Nephron progenitor cell (in vitro differentiated cells): ENCODE measurements around the gene GALNT10.

Source experiments
- DNase-seq: peaks from one replicate; pipeline ENCODE4 v3.0.0; 2021
- H3K27ac Mint-ChIP-seq: 2 replicates; pipeline ENCODE4 v1.8.0; 2021; ENCODE audit warnings: mild to moderate bottlenecking, moderate library complexity, mixed read lengths
- H3K27me3 Mint-ChIP-seq: 2 replicates; pipeline ENCODE4 v1.8.0; 2021; ENCODE audit warnings: mild to moderate bottlenecking, low read depth, mixed read lengths; ENCODE audit not compliant: poor library complexity
- H3K36me3 Mint-ChIP-seq: 2 replicates; pipeline ENCODE4 v1.8.0; 2021; ENCODE audit warnings: low read depth, mixed read lengths
- H3K4me1 Mint-ChIP-seq: 2 replicates; pipeline ENCODE4 v1.8.0; 2021; ENCODE audit warnings: mixed read lengths
- H3K4me3 Mint-ChIP-seq: 2 replicates; pipeline ENCODE4 v1.8.0; 2021; ENCODE audit warnings: mild to moderate bottlenecking, moderate library complexity, mixed read lengths
- H3K9me3 Mint-ChIP-seq: 2 replicates; pipeline ENCODE4 v1.8.0; 2021; ENCODE audit warnings: mild to moderate bottlenecking, moderate library complexity, mixed read lengths
- CTCF ChIP-seq: fragments of 200-600 bp; sonication (generic); IDR thresholded peaks from 2 replicates; pipeline ENCODE4 v1.5.0; 2021; ENCODE audit warnings: antibody characterized with exemption

GALNT10 gene

GRCh38 chr5:154203798-154204578 is 13.5 kb downstream of the GALNT10 start:
- H3K9me3 Mint-ChIP-seq: peaks cover 7% of the 10 kb centered on the region
- TF ChIP-seq CTCF: no peak
- H3K27ac Mint-ChIP-seq: no peak overlapping the region

DNA sequence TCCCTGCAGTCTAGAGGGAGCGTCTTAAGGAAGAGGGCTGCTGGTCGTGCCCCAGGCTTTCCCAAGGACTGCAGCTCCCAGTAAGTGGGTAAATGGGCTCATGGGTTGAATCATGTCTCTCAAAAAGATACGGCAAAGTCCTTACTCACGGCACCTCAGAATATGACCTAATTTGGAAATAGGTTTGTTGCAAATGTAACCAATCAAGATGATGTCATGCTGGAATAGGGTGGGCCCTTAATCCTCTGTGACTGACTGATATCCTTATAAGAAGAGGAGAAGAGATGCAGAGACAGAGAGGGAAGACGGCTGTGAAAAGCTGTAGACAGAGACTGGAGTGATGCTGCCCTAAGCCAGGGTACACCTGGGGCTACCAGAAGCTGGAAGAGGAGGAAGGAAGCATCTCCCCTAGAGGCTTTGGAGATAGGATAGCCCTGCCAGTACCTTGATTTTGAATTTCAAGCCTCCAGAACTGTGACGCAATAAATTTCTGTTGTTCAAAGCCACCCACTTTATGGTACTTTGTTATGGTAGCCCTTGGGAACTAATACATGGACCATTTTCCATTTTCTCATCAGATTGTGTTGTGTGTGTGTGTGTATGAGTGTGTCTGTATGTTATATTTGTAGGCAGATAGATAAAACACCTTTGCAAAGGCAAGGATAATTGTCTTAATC is 15.0 kb downstream of the GALNT10 start:
- H3K4me3 Mint-ChIP-seq: no peak overlapping the region
- H3K27ac Mint-ChIP-seq: no peak overlapping the region
- peaks cover 32% of the 10 kb centered on the region for H3K36me3 Mint-ChIP-seq
- peaks cover 18% of the 10 kb centered on the region for H3K9me3 Mint-ChIP-seq
- DNase-seq: no peak
- H3K4me1 Mint-ChIP-seq: peaks cover 22% of the 10 kb centered on the region
- H3K27me3 Mint-ChIP-seq: peaks cover 5% of the 10 kb centered on the region
- TF ChIP-seq CTCF: no peak

More at GRCh38 chr5:154203798-154204578, 13.5 kb downstream of the GALNT10 start:
- Mint-ChIP-seq H3K4me1 (peaks cover 36% of the 10 kb centered on the region), H3K27me3 (peaks cover 9% of the 10 kb centered on the region), H3K4me3 (no peak overlapping the region), H3K36me3 (peaks cover 18% of the 10 kb centered on the region)
- no peak for DNase-seq

GRCh38 chr5:154206311-154206710 is 15.8 kb downstream of the GALNT10 start:
- no peak for TF ChIP-seq CTCF
- Mint-ChIP-seq H3K9me3 (peaks cover 18% of the 10 kb centered on the region), H3K27me3 (peaks cover 5% of the 10 kb centered on the region), H3K36me3 (peaks cover 37% of the 10 kb centered on the region), H3K4me3 (no peak overlapping the region), H3K27ac (no peak overlapping the region), H3K4me1 (peaks cover 22% of the 10 kb centered on the region)
- no peak for DNase-seq

DNA sequence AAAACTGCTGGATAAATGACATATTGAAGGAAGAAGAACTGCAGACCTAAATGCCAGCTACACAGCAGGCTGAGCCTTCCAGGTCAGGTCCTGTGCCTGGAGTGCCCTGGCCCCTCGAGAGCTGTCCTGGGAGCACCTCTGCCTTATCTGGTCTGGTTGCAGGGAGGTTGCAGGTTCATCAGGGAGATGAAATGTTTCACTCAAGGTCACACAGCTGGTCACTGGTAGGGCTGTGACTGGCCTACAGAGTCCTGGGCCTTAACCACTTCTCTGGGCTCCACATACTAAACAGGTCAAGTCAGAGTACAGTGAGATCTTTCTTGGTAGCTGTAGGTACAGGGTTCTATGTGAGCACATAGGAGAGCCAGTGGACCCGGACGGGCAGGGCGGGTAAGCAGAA is 16.7 kb downstream of the GALNT10 start:
- Mint-ChIP-seq H3K36me3 (peaks cover 44% of the 10 kb centered on the region), H3K9me3 (peaks cover 18% of the 10 kb centered on the region), H3K4me3 (no peak overlapping the region), H3K27me3 (peaks cover 5% of the 10 kb centered on the region), H3K27ac (no peak overlapping the region), H3K4me1 (peaks cover 16% of the 10 kb centered on the region)
- no peak for TF ChIP-seq CTCF
- DNase-seq: no peak

DNA sequence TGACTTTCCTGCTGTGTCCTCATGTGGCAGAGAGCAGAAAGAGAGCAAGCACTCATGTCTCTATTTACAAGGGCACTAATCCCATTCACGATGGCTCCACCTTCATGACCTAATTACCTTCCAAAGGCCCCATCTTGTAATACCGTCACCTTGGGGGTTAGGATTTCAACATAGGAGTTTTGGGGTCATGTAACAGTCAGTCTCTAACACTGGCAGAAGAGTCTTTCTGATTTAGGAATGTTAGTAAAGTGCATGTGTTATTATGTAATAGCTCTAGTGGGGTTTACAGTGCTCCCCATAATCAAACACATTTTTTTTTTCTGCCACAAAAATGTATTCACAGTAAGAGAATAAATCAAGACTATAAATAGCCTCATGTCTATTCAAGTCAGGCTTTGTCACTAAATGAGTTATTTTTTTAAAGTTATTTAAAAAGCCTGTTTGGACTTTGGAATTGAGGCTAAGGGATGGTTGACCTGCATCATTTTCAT is 19.1 kb downstream of the GALNT10 start:
- Mint-ChIP-seq H3K4me1 (peaks cover 7% of the 10 kb centered on the region), H3K9me3 (peaks cover 18% of the 10 kb centered on the region), H3K27me3 (peaks cover 3% of the 10 kb centered on the region), H3K27ac (no peak overlapping the region), H3K4me3 (no peak overlapping the region), H3K36me3 (peaks cover 44% of the 10 kb centered on the region)
- TF ChIP-seq CTCF: no peak
- no peak for DNase-seq
